H4 (cell line): Measurements from ENCODE around the gene KMT2E. TPM values are rescaled to one million over a fixed set of nuclear protein-coding genes. Genes with fewer than 3 reads are reported as not detected.

Source experiments
- DNase-seq: peaks from one replicate; pipeline ENCODE4 v3.0.0-alpha.2; 2015; ENCODE audit warnings: low spot score
- total RNA-seq: library from RNA; depleted of rRNA; stranded (reverse); fragments of >200 nt; shearing (Covaris generic); gene quantifications from 2 replicates; pipeline ENCODE4 v1.2.3, GENCODE V29; 2014

The KMT2E gene
- total RNA-seq, 1 experiment from 2014 or later, result 19.4 TPM

- DNase-seq, result no peak
Observed at GRCh38 chr7:105007298-105007697, 6.7 kb upstream of the KMT2E start.

DNA sequence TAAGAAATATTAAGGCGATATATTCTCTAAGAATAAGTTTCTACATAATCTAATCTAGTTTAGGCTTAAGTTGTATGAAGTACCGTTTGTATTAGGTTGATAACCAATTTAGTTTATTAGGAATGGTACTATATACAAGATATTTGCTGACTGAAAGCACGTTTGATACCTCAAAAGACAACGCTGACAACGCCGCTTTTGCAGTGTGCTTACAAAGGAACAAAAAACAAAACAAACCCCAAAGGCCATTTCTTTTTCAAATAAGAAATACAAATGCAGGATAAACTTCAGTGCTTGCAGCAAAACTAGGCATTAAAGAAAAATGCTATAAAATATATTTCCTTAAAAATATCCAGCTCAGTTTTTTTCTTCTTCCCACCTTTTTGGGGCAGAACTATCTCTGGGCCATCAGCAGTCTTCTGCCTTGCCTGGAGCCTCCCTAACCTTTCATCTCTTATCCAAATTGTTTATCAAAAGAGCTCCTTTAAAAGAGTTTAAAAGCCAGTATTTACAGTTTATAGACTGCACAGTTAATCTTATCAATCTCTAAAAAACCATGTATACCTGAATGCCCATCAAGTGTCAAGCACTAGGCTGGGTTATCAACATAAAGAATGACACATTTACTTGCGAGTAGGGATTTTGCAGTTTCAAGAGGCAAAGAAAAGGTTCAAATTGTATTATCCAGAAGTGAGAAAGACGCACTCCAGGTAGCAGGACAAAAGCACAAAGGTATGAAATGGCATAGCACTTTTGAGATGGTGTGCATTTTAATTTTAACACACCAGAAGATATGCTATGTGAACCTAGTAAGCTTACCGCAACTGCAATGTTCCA lies 4.1 kb upstream of the KMT2E start:
- DNase-seq, result no peak

DNA sequence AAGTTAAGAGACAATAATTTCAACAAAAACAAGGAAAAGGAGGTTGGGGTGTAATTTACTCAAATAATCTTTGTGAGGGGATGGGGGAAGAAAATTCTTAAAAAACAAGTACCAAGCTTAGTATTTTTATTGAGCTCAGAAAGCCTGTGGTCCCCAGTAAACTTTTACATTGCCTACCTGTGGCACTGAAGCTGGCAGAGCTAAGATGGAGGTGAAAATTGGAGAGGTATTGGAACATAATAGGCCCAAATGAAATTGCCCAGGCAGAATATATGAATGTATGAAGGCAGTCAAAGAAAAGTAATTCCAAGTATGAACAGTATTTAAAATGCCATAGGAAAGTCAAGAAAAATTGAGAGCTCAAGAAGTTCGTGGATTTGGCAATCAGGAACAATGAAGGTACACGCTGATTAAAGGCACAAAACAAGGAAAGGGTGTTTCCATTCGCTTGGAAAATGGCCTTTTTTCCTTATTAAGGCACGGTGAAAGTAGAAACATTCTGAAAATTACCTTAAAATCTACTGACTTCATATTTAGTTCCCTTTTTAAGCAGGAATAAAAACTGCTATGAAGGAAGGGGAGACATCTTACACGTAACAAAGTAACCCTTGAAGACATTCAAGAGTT lies 3.4 kb upstream of the KMT2E start:
- no peak for DNase-seq

DNA sequence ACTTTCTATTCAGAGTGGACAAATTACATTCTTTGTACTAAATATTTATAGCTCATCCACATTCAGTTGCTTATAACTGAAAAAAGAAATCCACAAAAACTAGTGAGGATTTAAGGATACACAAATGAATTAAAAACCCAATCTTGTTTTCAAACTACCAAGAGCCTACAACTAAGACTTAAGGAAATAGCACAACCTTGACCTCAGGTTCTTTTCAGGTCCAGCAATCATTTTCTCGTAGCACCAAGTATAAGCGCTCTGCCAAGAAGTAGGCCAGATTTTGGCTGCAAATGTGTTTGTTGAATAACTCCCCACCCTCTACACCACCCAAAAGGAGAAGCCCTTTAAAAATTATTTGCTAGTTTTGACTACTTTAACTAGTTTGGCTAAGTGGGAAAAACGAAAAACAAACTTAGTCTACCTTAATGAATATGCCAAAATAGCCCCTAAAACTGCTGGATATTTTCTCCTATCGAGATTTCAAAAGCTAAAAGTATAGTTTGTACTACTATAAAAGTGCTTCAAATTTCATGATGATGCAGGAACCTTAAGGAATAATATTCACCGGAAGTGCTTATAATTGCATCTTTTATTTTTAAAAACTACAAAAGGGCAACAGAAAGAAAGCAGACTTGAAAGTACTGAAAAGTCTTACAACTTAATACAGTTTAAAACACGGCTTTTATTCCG lies 2.7 kb upstream of the KMT2E start:
- no peak for DNase-seq

DNA sequence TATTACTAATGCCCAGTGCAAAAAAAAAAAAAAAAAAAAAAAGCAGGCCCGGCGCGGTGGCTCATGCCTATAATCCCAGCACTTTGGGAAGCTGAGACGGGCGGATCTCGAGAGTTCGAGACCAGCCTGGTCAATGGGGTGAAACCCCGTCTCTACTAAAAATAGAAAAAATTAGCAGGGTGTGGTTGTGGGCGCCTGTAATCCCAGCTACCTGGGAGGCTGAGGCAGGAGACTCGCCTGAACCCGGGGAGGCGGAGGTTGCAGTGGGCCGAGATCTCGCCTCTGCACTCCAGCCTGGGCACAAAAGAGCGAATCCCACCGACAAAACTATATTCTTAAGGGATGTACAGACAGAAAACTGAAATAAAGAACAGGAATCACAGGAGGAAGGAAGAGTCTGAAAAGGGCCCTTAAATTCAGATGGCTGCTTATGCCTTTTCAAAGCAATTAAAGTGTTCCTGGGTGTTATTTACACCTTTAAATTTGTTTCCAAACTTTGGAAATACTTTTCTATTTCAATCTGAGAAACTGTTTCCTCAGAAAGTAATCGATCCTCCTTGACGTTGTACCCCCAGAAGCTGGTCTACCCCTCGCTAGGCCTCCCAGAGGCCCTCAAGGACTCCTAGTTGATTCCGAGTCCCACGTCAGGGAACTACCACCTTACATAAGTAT lies 2.0 kb upstream of the KMT2E start:
- DNase-seq, result no peak

DNA sequence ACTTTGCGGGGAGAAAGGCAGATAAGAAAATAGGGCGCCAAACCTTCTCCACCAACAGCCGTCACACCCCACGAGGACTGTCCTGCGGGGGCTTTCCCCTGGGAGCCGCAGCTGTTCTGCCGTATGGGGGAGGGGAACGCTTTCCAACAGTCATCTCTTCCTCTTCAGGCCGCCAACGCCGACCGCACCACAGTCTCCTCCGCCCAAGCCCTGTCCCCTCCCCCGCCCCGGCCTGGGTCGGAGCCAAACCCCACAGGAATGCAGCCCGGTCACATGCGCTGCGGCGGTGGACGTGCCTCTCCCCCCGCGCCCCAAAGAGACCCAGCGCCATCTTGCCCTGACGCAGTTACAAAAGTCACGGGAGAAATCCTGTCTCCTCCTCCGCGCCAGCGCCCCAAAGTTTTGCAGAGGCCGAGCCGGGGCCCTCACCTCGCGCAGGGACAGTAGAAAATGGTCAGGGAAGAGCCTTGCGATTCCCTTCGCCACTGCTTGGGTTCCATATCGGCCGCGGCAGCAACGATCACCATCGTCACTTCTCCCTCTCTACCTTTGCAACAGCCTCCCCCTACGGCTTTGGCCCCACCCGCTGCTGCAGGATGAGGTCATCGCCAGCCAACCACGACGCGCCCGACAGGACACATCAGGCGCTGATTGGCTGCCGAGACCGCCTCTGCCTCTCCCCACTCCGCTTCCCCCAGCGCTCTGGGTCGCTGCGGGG lies 1.3 kb upstream of the KMT2E start:
- peak; percentile 99 for DNase-seq

DNA sequence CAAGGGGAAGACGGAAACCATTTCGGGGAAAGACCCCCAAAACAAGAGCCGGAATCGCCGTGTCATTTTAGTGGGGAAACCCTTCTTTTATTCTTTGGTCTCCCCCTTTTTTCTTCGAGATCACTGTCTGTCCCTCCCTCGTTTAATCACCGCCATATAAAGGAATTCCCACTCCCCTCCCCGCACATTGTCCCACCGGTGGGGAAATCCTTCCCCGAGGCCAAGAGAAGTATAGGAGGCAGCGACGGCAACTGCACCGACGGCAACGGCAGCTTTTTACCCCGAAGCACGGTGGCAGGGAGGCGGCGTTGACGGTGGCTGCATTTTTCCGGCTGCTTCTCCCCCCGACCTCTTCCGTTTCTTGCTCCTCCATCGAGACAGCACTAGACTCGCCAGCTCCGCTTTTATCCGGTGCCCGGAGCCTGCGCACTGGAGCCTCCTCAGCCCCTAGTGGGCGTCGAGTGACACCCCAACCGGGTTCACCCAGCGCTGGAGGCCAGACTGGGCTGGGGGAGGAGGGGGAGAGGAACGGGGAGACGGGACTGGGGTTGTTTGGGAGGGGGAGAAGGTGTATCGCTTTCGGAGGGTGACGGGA lies 687 bp upstream of the KMT2E start:
- peak; percentile 92 for DNase-seq

DNA sequence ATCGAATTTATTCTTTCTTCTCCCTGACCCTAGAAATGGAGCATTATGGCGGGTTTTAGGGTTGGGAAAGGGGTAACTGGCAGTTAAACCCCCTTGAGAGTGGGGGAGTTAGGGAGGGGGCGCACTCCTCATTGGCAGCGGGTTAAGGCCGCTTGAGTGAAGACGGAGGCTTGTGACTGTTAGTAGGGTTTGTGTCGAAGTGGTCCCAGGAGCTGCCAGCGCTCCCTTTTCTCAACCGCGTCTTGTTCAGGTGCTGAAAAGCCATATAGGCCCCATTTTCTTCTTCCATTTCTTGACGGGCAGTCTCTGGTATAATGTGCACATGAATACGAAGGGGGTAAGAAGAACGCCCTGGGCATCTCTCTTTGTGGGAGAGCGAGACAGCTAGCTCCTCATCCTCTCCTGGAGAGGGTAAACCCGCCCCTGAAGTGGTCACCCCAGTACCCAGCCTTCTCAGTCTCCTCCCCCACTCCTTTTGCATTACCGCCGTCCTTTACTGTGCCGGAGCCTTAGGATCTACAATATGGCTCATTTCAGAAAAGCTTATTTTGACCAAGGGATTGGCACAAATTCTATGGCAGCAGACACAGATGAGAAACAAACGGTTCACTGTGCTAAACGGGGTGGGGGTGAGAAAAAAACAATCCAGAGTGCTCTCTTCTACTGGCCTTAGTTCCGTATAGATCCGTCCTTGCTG lies 836 bp downstream of the KMT2E start:
- DNase-seq, result peak; percentile 13

- DNase-seq, result peak; percentile 28
Observed at GRCh38 chr7:105015390-105015965, 1.5 kb downstream of the KMT2E start.

DNA sequence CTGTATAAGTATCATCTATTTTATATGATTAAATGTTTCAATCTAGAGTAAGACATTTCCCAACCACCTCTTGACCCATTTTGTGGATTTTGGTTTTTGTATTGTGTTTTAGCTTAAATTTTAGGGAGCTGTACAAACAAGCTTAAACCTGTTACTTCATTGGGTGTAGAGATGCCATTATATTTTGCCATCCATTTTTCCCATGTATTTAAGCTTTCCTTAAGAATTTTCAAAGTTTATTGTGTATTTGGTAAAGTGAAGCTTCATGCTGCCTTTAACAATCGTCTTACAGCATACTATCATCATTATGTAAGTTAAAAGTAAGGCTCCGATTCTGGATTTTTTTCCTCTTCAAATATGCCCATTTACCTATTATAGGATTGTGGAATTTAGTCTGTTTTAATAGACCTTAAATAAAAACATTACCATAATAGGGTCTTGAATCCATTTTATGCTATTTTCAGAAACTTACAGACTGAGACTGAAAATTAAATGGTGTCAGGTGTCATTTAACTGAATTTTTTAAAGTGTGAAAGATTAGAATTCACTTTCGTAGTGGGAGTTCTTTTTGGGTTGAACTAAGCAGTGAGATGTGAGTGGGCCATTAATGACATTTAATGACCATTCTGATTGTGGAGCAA lies 2.2 kb downstream of the KMT2E start:
- no peak for DNase-seq

DNA sequence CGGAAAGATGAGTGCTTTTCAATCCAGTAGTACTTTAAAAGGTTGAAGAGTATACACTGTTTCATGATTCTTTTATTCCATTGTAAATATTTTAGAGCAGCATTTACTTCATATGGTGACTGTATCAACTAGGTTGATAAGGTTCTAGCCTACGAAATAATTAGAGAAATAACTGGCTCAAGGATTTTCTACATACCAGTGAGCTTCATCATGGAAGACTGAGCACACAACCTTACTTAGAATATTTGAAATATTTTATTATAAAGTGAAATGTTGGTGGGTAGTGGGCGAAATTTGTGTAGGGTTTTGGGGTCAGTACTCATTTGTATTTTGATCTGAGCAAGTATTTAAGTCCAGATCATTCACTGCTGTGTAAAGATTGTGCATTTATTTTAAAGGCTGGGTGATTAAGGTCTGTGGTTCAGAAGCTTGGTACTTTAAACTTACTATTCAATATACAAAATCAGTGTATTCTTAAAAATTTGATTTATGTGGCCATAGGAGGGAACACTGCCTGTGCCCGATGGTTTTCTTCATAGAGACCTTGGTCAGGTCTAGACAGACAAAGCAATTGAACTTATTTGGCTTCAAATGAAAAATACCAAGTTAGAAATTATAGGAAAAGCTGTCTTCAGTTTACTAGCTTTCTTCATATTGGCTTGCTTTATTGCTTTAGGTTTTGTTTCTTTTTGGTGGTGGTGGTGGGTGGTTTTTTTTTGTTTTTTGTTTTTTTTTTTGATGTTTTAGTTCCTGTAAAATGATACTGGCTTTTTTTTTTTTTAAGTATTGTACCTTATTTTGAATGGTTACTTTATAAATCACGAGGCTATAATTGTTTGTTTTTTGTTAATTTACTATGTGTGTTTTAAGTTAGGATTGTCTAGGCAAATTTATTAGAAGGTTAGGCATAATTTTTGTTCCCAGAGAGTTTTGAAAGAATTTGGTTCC lies 3.0 kb downstream of the KMT2E start:
- DNase-seq, result no peak

DNA sequence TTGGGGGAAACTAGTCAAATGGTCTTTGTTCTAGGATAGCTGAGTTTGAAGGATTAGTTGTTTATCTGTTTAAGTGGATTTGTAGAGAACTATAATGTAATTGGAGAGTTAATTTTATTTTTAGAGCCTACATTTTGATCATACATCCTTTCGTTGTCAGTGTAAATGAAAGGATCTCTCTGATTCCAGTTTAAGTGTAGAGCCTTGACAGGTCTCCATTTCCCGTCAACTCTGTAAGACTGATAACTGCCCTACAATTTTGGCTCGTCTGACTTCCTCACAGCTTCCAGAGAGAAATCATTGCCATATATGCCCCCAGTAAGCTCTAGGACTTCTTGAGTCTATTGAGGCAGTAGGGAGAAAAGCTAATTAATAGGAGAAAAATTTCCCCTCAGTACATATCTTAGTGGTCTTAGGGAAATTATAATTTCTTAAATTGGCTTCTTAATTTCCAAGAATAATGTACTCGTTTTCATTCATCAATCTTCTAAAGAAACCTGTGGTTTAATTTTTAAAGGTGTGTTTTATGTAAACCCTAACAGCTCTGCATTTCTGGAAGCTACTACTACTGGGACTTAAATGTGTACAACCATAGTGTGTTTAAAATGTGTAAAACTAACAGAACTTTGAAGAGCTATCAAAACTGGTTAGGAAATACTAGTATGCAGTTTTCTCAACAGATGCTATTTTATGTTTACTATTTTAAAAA lies 3.8 kb downstream of the KMT2E start:
- DNase-seq, result no peak

DNA sequence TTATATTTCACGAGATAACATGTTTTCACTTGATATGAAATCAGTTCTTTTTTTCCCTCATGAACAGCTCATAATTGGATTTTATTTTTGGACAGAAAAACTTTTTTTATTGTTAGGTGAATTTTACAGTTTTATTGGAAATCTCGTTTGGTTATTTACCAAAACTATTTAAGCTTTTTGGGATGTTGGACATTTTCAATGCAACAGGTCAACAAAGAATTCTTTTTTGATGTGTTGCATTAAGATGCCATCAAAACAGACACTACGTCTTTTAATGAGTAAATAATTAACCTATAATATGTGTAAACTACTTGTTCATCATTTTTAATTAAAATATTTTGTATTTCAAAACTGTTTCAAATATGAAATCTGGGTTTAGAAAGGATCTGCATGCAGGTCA lies 5.3 kb downstream of the KMT2E start:
- DNase-seq, result no peak

- no peak for DNase-seq
Observed at GRCh38 chr7:105020926-105021325, 6.9 kb downstream of the KMT2E start.

- DNase-seq, result no peak
Observed at GRCh38 chr7:105021352-105021751, 7.3 kb downstream of the KMT2E start.

GRCh38 chr7:105021967-105022366 lies 8.0 kb downstream of the KMT2E start:
- DNase-seq, result no peak

DNA sequence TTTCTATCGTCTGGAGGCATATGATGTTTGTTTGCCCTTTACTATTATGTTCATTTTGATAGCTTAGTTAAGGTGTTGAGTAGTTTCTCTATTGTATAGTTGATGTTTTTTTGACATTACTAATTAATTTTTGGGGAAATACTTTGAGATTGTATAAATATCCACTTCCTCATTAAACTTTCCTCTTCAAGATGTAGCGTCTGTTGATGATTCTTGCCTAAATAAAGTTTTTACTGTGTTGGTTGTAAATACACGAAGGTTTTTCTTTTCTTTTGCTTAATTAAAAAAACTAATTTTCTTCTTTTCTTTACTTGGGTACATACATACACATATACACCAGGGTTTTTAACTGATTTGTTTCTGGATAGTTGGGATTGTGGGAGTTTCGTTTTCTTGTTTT lies 8.5 kb downstream of the KMT2E start:
- no peak for DNase-seq

- DNase-seq, result peak; percentile 45
Observed at GRCh38 chr7:105024734-105025133, 10.7 kb downstream of the KMT2E start.
